PFSK-1 (cell line): ENCODE results near the gene ATXN8OS.

Experiments used
- FOXP2 ChIP-seq: optimal IDR thresholded peaks from 2 replicates; pipeline ENCODE3; 2011; ENCODE audit warnings: borderline replicate concordance, control low read depth, inconsistent platforms; ENCODE audit not compliant: insufficient read depth; ENCODE audit errors: extremely low read length, extremely low read depth
- POLR2AphosphoS5 ChIP-seq: IDR thresholded peaks from 2 replicates; pipeline ENCODE4 v1.6.1; 2012; ENCODE audit warnings: low read depth, mild to moderate bottlenecking, control low read depth, low read length, moderate library complexity
- SIN3A ChIP-seq: IDR thresholded peaks from 2 replicates; pipeline ENCODE4 v1.6.1; 2012; ENCODE audit warnings: mild to moderate bottlenecking, low read length, moderate library complexity, borderline replicate concordance; ENCODE audit not compliant: insufficient read depth
- TAF1 ChIP-seq: IDR thresholded peaks from 2 replicates; pipeline ENCODE4 v1.6.1; 2012; ENCODE audit warnings: low read length, control low read depth, borderline replicate concordance; ENCODE audit not compliant: insufficient read depth
- TF ChIP-seq, protein P1 (sequence below), 2 experiments: IDR thresholded peaks; 2 replicates each; pipeline versions ENCODE4 v1.6.1 to v1.8.0; 2011 to 2012; ENCODE audit warnings: low read depth in 2 of 2, low read length in 2 of 2, control low read depth in 1 of 2, inconsistent platforms in 1 of 2, mild to moderate bottlenecking in 1 of 2, moderate library complexity in 1 of 2; ENCODE audit not compliant: insufficient read depth in 1 of 2

The ATXN8OS gene

DNA sequence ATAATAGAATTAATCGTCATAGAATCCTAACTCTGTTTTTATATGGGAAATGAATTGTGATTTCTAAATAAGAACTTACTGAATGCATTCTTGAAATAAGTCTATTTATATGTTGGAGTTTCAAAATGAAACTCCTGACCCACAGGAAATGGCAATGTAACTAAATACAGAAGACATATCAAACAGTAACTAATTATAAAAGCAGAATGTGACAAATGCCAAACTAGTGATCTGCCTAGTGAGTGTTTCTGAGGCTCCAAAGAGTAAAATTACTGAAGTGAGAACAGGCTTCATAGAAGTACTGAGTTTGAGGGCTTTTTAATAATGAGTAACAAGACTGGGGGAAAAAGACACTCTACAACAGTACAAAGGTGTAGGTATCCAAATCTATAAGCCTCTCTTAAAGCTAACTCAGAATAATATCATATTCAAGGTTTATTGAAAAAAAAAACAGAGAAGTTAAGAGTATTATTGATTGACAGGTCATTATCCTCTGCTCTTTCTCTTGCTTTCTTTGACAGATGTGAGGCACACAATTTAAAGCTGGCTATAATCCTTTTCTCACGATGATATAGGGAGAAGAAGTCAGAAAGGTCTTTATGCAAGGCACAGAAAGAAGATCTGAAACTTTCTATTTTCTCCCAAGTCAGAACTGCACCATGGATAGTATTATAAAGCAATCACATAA is 17.4 kb upstream of the ATXN8OS start:
- TF ChIP-seq TAF1 (no peak), FOXP2 (no peak), POLR2AphosphoS5 (no peak), SIN3A (no peak)
- TF ChIP-seq, protein P1, sequence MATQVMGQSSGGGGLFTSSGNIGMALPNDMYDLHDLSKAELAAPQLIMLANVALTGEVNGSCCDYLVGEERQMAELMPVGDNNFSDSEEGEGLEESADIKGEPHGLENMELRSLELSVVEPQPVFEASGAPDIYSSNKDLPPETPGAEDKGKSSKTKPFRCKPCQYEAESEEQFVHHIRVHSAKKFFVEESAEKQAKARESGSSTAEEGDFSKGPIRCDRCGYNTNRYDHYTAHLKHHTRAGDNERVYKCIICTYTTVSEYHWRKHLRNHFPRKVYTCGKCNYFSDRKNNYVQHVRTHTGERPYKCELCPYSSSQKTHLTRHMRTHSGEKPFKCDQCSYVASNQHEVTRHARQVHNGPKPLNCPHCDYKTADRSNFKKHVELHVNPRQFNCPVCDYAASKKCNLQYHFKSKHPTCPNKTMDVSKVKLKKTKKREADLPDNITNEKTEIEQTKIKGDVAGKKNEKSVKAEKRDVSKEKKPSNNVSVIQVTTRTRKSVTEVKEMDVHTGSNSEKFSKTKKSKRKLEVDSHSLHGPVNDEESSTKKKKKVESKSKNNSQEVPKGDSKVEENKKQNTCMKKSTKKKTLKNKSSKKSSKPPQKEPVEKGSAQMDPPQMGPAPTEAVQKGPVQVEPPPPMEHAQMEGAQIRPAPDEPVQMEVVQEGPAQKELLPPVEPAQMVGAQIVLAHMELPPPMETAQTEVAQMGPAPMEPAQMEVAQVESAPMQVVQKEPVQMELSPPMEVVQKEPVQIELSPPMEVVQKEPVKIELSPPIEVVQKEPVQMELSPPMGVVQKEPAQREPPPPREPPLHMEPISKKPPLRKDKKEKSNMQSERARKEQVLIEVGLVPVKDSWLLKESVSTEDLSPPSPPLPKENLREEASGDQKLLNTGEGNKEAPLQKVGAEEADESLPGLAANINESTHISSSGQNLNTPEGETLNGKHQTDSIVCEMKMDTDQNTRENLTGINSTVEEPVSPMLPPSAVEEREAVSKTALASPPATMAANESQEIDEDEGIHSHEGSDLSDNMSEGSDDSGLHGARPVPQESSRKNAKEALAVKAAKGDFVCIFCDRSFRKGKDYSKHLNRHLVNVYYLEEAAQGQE (IDR thresholded peaks at IDR 0.05; ENCODE audit: insufficient read depth in 1 of 2, low read depth in 2 of 2, low read length in 2 of 2), result no peak

DNA sequence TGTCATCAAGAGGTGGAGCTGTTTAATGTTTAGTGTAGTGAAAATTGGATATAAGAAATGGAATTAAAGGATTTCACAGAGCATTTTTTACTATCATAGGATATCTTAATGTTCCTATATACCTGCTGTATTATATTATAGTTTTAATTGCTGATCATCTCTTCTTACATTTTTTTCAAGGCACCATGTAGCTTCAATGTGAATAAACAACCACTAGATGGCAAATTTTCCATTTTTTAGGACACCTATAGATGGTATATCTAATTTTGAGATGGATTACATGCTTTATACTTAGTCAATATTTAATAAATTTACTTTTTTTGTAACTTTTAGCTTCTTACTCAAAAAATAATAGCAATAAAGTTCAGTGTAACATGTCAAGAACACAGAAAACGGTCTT is 9.0 kb upstream of the ATXN8OS start:
- TF ChIP-seq, protein P1 (IDR thresholded peaks at IDR 0.05; ENCODE audit: insufficient read depth in 1 of 2, low read depth in 2 of 2, low read length in 2 of 2), result no peak
- no peak for TF ChIP-seq SIN3A

DNA sequence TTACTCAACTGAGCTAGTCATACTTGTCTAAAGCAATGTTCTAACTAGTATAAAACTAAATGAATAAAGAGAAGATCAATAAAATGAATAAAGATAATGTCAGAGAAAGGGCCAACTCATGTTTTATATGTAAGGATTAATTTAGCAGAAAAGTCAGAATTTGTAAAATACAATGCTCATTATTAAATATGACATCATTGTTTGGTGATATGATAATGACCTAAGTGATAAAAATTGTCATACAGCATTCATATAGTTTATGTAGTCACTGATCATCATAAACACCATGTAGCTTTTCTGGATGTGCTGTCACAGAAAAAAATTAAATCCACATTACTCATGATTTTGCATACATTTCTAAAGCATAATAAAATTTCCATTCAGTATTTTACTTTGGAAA is 3.1 kb upstream of the ATXN8OS start:
- TF ChIP-seq FOXP2, result no peak
- no peak for TF ChIP-seq POLR2AphosphoS5
- no peak for TF ChIP-seq TAF1
- TF ChIP-seq, protein P1 (IDR thresholded peaks at IDR 0.05; ENCODE audit: insufficient read depth in 1 of 2, low read depth in 2 of 2, low read length in 2 of 2), result no peak
- TF ChIP-seq SIN3A, result no peak

DNA sequence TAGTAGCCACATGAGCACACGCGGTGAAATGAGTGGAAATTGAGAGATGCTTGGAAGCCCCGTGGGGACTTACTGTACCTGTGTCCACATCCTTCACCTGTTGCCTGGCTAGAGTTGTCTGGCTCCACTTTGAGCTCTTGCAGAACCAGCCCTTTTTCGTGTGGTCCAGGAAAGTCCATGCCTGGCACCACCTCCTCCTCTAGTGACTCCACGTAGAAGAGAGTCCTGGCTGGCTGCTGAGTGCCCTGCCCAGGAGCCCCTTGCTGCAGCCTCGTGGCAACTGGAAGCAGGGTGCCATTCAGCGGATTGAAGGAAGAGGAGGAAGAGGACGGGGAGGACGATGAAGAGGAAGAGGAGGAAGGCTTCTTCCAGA is 515 bp upstream of the ATXN8OS start:
- no peak for TF ChIP-seq FOXP2
- TF ChIP-seq, protein P1 (IDR thresholded peaks at IDR 0.05; ENCODE audit: insufficient read depth in 1 of 2, low read depth in 2 of 2, low read length in 2 of 2), result no peak

DNA sequence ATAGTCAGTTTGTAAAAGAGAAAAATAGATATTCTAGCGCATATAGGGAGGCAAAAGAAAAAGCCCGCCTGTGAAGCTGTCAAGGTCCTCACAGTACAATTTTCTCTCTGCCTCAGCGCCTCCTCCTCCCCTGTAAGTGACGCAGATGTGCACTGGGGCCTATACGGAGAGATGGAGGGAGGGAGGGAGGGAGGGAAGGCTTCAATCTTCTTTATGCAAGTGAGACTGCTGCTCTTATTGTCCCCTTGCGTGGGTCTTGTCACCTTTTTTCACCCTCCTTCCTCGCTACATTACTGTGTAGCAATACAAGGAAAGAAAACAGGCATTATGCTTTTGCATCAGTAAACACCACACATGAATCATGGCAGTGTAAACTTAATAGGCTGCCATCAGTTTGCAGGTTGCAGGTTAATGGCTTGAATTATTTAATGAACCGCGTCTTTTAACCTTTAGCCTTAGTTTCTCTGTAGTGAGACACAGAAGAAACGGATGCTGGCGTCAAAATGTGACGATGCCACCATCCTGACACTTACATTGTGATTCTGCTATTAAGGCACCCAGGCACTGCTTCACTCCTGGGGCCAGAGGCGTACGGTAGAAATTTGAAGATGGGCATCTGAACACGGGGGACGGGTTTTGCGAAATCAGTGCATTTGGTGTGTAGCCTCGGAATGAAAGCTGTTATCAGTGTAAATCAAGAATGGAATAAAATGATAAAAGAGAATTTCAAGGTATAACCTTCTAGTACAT is 905 bp downstream of the ATXN8OS start, which contains the start of gene KLHL1:
TSS of gene KLHL1 (minus strand) at position 97 of the 750 bp plus-strand sequence. CDS start 753 bp downstream, outside the sequence.
- TF ChIP-seq FOXP2 (no peak), POLR2AphosphoS5 (no peak), SIN3A (no peak), TAF1 (no peak)
- TF ChIP-seq, protein P1 (IDR thresholded peaks at IDR 0.05; ENCODE audit: insufficient read depth in 1 of 2, low read depth in 2 of 2, low read length in 2 of 2), result no peak
